H1 (cell line): ENCODE measurements around the gene GET3. TPM values are rescaled to one million over a fixed set of nuclear protein-coding genes. Genes with fewer than 3 reads are reported as not detected.

Experiments used
- CBX5 ChIP-seq: fragments of 300-800, 300-1000 bp; sonication (generic); IDR thresholded peaks from 2 replicates; pipeline ENCODE4 v1.7.1; 2016; ENCODE audit warnings: antibody characterized with exemption, low read length, low read depth
- CHD7 ChIP-seq: fragments of 300-600 bp; sonication (generic); IDR thresholded peaks from 2 replicates; pipeline ENCODE4 v1.7.1; 2012; ENCODE audit warnings: low read length, moderate library complexity, mild to moderate bottlenecking, inconsistent platforms; ENCODE audit not compliant: insufficient replicate concordance
- GABPA ChIP-seq: IDR thresholded peaks from 2 replicates; pipeline ENCODE4 v1.6.1; 2011; ENCODE audit warnings: mild to moderate bottlenecking, low read length, moderate library complexity, borderline replicate concordance; ENCODE audit not compliant: insufficient read depth
- GTF2F1 ChIP-seq: IDR thresholded peaks from 2 replicates; pipeline ENCODE4 v1.6.1; 2012; ENCODE audit warnings: low read depth, low read length, improper control_type of control experiment, borderline replicate concordance
- MAX ChIP-seq: IDR thresholded peaks from 2 replicates; pipeline ENCODE4 v1.6.1; 2012; ENCODE audit warnings: inconsistent platforms
- NRF1 ChIP-seq: IDR thresholded peaks from 2 replicates; pipeline ENCODE4 v1.6.1; 2011; ENCODE audit warnings: mild to moderate bottlenecking, low read depth, low read length, improper control_type of control experiment
- POLR2AphosphoS5 ChIP-seq: IDR thresholded peaks from 2 replicates; pipeline ENCODE4 v1.6.1; 2011; ENCODE audit warnings: low read depth, low read length
- RBBP5 ChIP-seq: IDR thresholded peaks from 2 replicates; pipeline ENCODE4 v1.7.1; 2012; ENCODE audit warnings: low read depth, mild to moderate bottlenecking, inconsistent platforms, low read length, moderate library complexity, borderline replicate concordance
- RXRA ChIP-seq: IDR thresholded peaks from 2 replicates; pipeline ENCODE4 v1.6.1; 2011; ENCODE audit warnings: low read depth, mild to moderate bottlenecking, low read length, moderate library complexity; ENCODE audit not compliant: insufficient read depth
- TCF12 ChIP-seq: IDR thresholded peaks from 2 replicates; pipeline ENCODE4 v1.6.1; 2011; ENCODE audit warnings: low read depth, mild to moderate bottlenecking, low read length
- polyA plus RNA-seq, 7 experiments: library from polyadenylated mRNA; depleted of rRNA in 3 of 7; stranded (reverse) in 5 of 7; unstranded in 2 of 7; fragments of >200 nt in 5 of 7; fragments of 200-250 nt in 2 of 7; gene quantifications; 1 replicate in 5 of 7; 2 replicates in 1 of 7; 4 replicates in 1 of 7; pipeline versions ENCODE4 v1.2.1 to v1.2.3, GENCODE V29; 2011 to 2013; ENCODE audit warnings: missing spikeins in 2 of 7, mixed read lengths in 2 of 7
- total RNA-seq: library from RNA; stranded (reverse); fragmentation: NEBNext Ultra II Directional; extraction: Animal tissue kit (Norgen Biotek cat#: 25700); gene quantifications from 2 replicates; pipeline ENCODE4 v1.2.1, GENCODE V29; 2021

The GET3 gene
- total and polyA plus RNA-seq, 2 of the 8 experiments (the other 6 are each of a cell fraction or from before 2014, with no cell fraction given), result 105 to 297 TPM

GRCh38 chr19:12748489-12748888, 11.2 kb downstream of the GET3 start (continued):
- TF ChIP-seq CHD7 (no peak), GTF2F1 (no peak), TCF12 (no peak), RBBP5 (no peak), NRF1 (no peak), MAX (no peak), CBX5 (no peak), POLR2AphosphoS5 (no peak), RXRA (no peak), GABPA (no peak)
